Body of pancreas (tissue), 4 donors: ENCODE data around the gene ANKAR.

Source experiments
- CTCF ChIP-seq, 7 experiments: fragments of 450-650 bp in 4 of 7; fragments of 200-600 bp in 3 of 7; sonication (generic) in 3 of 7; IDR thresholded peaks; one replicate each; pipeline ENCODE4 v1.5.1; 2016 to 2019; ENCODE audit warnings: antibody characterized with exemption in 7 of 7
- POLR2A ChIP-seq, 3 donors: fragments of 450-650 bp; IDR thresholded peaks; one replicate each; pipeline ENCODE4 v1.6.1; 2016; ENCODE audit warnings: antibody characterized with exemption in 3 of 3, mild to moderate bottlenecking in 2 of 3

GRCh38 chr2:189646521-189646920 lies 27.9 kb upstream of the ANKAR start:
- no peak for TF ChIP-seq CTCF (IDR thresholded peaks at IDR 0.05)
- no peak for TF ChIP-seq POLR2A (IDR thresholded peaks at IDR 0.05)
